Urothelium cell line (cell line): ENCODE measurements around the gene PGC.

Experiments
- DNase-seq: peaks from one replicate; pipeline ENCODE4 v3.0.0; 2011; ENCODE audit warnings: low spot score, mixed read lengths
- FAIRE-seq: peaks from 2 replicates; lab custom pipeline; 2011; peaks lifted over from hg19 to GRCh38; lab: Jason Lieb, UNC

Gene PGC

GRCh38 chr6:41687501-41688175 is 59.6 kb downstream of the PGC start:
- DNase-seq (no peak), FAIRE-seq (no peak)
